Parathyroid adenoma (tissue), 2 donors: ENCODE results near the gene BCAR1.
"Not testable (repeated sequence)": the region's sequence is repeated elsewhere in the genome, so short reads cannot be mapped to it uniquely, and the experiment has no call there.

ENCODE experiments used
- H2AFZ ChIP-seq: fragments of 300-600 bp; sonication (generic); one replicate; pipeline ENCODE4 v1.7.0; 2017; ENCODE audit warnings: antibody characterized with exemption, mild to moderate bottlenecking
- H3K27ac ChIP-seq: fragments of 300-600 bp; sonication (generic); one replicate; pipeline ENCODE4 v1.7.0; 2017
- H3K27me3 ChIP-seq: fragments of 300-600 bp; sonication (generic); one replicate; pipeline ENCODE4 v1.7.0; 2017; ENCODE audit warnings: low read length; ENCODE audit not compliant: control insufficient read depth, insufficient read depth
- H3K36me3 ChIP-seq: fragments of 300-600 bp; sonication (generic); one replicate; pipeline ENCODE4 v1.7.0; 2017; ENCODE audit warnings: low read length; ENCODE audit not compliant: control insufficient read depth, insufficient read depth
- H3K4me1 ChIP-seq: fragments of 300-600 bp; sonication (generic); one replicate; pipeline ENCODE4 v1.7.0; 2017; ENCODE audit warnings: control low read depth
- H3K4me2 ChIP-seq: fragments of 300-600 bp; sonication (generic); one replicate; pipeline ENCODE4 v1.7.0; 2017; ENCODE audit warnings: low read length
- H3K4me3 ChIP-seq: fragments of 300-600 bp; sonication (generic); one replicate; pipeline ENCODE4 v1.7.0; 2017; ENCODE audit warnings: low read depth, low read length
- H3K79me2 ChIP-seq: fragments of 300-600 bp; sonication (generic); one replicate; pipeline ENCODE4 v1.7.0; 2017; ENCODE audit warnings: control low read depth
- H3K9ac ChIP-seq: fragments of 300-600 bp; sonication (generic); one replicate; pipeline ENCODE4 v1.7.0; 2017; ENCODE audit warnings: mild to moderate bottlenecking
- H3K9me3 ChIP-seq: fragments of 300-600 bp; sonication (generic); one replicate; pipeline ENCODE4 v1.7.0; 2017; ENCODE audit warnings: low read length; ENCODE audit not compliant: control insufficient read depth
- TF ChIP-seq, protein P1 (sequence below): fragments of 300-600 bp; sonication (generic); IDR thresholded peaks from one replicate; pipeline ENCODE4 v1.7.0; 2017; ENCODE audit warnings: antibody characterized with exemption, mild to moderate bottlenecking
- donor health status: primary hyperparathyroidism.

BCAR1 gene

GRCh38 chr16:75280331-75280804 lies 28.9 kb upstream of the BCAR1 start:
- H3K36me3 ChIP-seq: no peaks in the 10 kb centered on the region
- H3K4me3 ChIP-seq: no peak overlapping the region
- no peak overlapping the region for H3K27ac ChIP-seq
- H3K4me2 ChIP-seq: no peak overlapping the region
- no peaks in the 10 kb centered on the region for H3K79me2 ChIP-seq
- no peak overlapping the region for H2AFZ ChIP-seq
- TF ChIP-seq, protein P1, sequence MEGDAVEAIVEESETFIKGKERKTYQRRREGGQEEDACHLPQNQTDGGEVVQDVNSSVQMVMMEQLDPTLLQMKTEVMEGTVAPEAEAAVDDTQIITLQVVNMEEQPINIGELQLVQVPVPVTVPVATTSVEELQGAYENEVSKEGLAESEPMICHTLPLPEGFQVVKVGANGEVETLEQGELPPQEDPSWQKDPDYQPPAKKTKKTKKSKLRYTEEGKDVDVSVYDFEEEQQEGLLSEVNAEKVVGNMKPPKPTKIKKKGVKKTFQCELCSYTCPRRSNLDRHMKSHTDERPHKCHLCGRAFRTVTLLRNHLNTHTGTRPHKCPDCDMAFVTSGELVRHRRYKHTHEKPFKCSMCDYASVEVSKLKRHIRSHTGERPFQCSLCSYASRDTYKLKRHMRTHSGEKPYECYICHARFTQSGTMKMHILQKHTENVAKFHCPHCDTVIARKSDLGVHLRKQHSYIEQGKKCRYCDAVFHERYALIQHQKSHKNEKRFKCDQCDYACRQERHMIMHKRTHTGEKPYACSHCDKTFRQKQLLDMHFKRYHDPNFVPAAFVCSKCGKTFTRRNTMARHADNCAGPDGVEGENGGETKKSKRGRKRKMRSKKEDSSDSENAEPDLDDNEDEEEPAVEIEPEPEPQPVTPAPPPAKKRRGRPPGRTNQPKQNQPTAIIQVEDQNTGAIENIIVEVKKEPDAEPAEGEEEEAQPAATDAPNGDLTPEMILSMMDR: no peak
- H3K4me1 ChIP-seq: peaks cover 7% of the 10 kb centered on the region
- no peaks in the 10 kb centered on the region for H3K9me3 ChIP-seq
- no peak overlapping the region for H3K9ac ChIP-seq
- no peaks in the 10 kb centered on the region for H3K27me3 ChIP-seq

DNA sequence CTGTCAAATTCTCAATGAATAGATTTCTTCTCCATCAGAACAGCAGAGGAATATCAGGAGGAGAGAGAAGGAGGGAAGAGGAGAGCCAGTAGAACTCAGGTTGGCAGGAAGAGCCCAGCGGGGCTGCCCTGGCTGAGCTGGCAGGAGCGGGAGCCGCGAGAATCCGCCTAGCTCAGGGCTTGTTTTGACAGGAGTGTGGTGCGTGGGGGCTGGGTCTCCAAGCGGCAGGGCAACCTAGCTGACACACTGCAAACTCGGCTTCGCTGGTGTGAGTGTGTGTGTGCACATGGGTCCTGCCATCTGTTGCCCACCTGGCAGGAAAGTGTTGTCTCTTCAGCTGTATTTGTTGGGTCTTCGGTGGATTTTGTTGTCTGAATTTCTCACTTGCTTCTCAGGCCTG lies 27.9 kb upstream of the BCAR1 start:
- H3K27ac ChIP-seq: no peak overlapping the region
- no peaks in the 10 kb centered on the region for H3K36me3 ChIP-seq
- TF ChIP-seq, protein P1: no peak
- no peak overlapping the region for H3K9ac ChIP-seq
- peak overlapping the region; percentile 48 for H2AFZ ChIP-seq
- peaks cover 7% of the 10 kb centered on the region for H3K4me1 ChIP-seq
- H3K4me3 ChIP-seq: no peak overlapping the region
- peak overlapping the region; percentile 11 for H3K4me2 ChIP-seq
- H3K79me2 ChIP-seq: no peaks in the 10 kb centered on the region
- no peaks in the 10 kb centered on the region for H3K27me3 ChIP-seq
- no peaks in the 10 kb centered on the region for H3K9me3 ChIP-seq

- Histone ChIP-seq H3K4me1 (no peaks in the 10 kb centered on the region), H3K27me3 (no peaks in the 10 kb centered on the region), H3K79me2 (no peaks in the 10 kb centered on the region), H3K4me2 (no peak overlapping the region), H3K9me3 (no peaks in the 10 kb centered on the region), H3K36me3 (no peaks in the 10 kb centered on the region), H3K9ac (no peak overlapping the region), H2AFZ (no peak overlapping the region), H3K4me3 (no peak overlapping the region), H3K27ac (no peak overlapping the region)
- TF ChIP-seq, protein P1: no peak
Observed at GRCh38 chr16:75273054-75273925, 21.9 kb upstream of the BCAR1 start.

GRCh38 chr16:75272629-75273028 lies 21.2 kb upstream of the BCAR1 start:
- not testable (repeated sequence) for H3K4me3 ChIP-seq, H3K4me1 ChIP-seq, H3K79me2 ChIP-seq, H3K27ac ChIP-seq, H2AFZ ChIP-seq, H3K9ac ChIP-seq, H3K9me3 ChIP-seq, H3K4me2 ChIP-seq, H3K27me3 ChIP-seq, H3K36me3 ChIP-seq

- no peaks in the 10 kb centered on the region for H3K36me3 ChIP-seq
- H3K9me3 ChIP-seq: no peaks in the 10 kb centered on the region
- no peaks in the 10 kb centered on the region for H3K79me2 ChIP-seq
- no peaks in the 10 kb centered on the region for H3K27me3 ChIP-seq
- H3K27ac ChIP-seq: no peak overlapping the region
- H3K4me1 ChIP-seq: no peaks in the 10 kb centered on the region
- no peak overlapping the region for H3K4me2 ChIP-seq
- no peak overlapping the region for H3K9ac ChIP-seq
- no peak overlapping the region for H2AFZ ChIP-seq
- no peak overlapping the region for H3K4me3 ChIP-seq
- TF ChIP-seq, protein P1: no peak
Observed at GRCh38 chr16:75272097-75272551, 20.7 kb upstream of the BCAR1 start.
